ENCODE measurements around the gene BCKDHB.
A peak's percentile ranks its signal among the peaks of the same experiment; 100 is the strongest.

The BCKDHB gene

GRCh38 chr6:80129485-80129884 lies 23.0 kb downstream of the BCKDHB start:
- H3K27me3 ChIP-seq (replicated peaks; ENCODE audit: insufficient read depth, low read length), result no peaks in the 10 kb centered on the region
- no peak overlapping the region for H2AFZ ChIP-seq (ENCODE audit: low read length)
- no peaks in the 10 kb centered on the region for H4K20me1 ChIP-seq (ENCODE audit: insufficient read depth, low read length)
- no peak overlapping the region for H3K27ac ChIP-seq (ENCODE audit: low read length)
- no peak for DNase-seq
- no peaks in the 10 kb centered on the region for H3K4me1 ChIP-seq (ENCODE audit: low read length)
- no peak overlapping the region for H3K4me3 ChIP-seq (ENCODE audit: low read length)
- H3K36me3 ChIP-seq (replicated peaks; ENCODE audit: insufficient read depth, low read length), result no peaks in the 10 kb centered on the region
- no peaks in the 10 kb centered on the region for H3F3A ChIP-seq (ENCODE audit: insufficient read depth, low read length)
- no peak overlapping the region for H3K9ac ChIP-seq (ENCODE audit: low read length)
- H3K9me3 ChIP-seq (replicated peaks; ENCODE audit: insufficient read depth, low read length), result no peaks in the 10 kb centered on the region
- 0 out of 2 replicates have a peak, but pooled peaks cover 8% of the 10 kb centered on the region for H3K79me2 ChIP-seq (ENCODE audit: low read length)
- H3K4me2 ChIP-seq (ENCODE audit: low read depth, low read length), result no peak overlapping the region
- no peaks in the 10 kb centered on the region for H3K9me2 ChIP-seq (replicated peaks; ENCODE audit: insufficient read depth, low read length)
- TF ChIP-seq CTCF (IDR thresholded peaks at IDR 0.05; ENCODE audit: low read length), result no peak
- no peak for TF ChIP-seq EZH2 (optimal IDR thresholded peaks at IDR 0.05; ENCODE audit: low read depth, low read length)
- no peak for TF ChIP-seq EZH2phosphoT487 (IDR thresholded peaks at IDR 0.05; ENCODE audit: low read length)

- Histone ChIP-seq H3K9ac (ENCODE audit: low read length) (no peak overlapping the region), H3K36me3 (replicated peaks; ENCODE audit: insufficient read depth, low read length) (no peaks in the 10 kb centered on the region), H3K27ac (ENCODE audit: low read length) (no peak overlapping the region), H2AFZ (ENCODE audit: low read length) (no peak overlapping the region), H3K9me3 (replicated peaks; ENCODE audit: insufficient read depth, low read length) (no peaks in the 10 kb centered on the region), H3K4me2 (ENCODE audit: low read depth, low read length) (no peak overlapping the region), H3K4me3 (ENCODE audit: low read length) (no peak overlapping the region), H3F3A (ENCODE audit: insufficient read depth, low read length) (no peaks in the 10 kb centered on the region), H4K20me1 (ENCODE audit: insufficient read depth, low read length) (no peaks in the 10 kb centered on the region), H3K4me1 (ENCODE audit: low read length) (no peaks in the 10 kb centered on the region), H3K9me2 (replicated peaks; ENCODE audit: insufficient read depth, low read length) (no peaks in the 10 kb centered on the region), H3K79me2 (ENCODE audit: low read length) (no peaks in the 10 kb centered on the region), H3K27me3 (replicated peaks; ENCODE audit: insufficient read depth, low read length) (no peaks in the 10 kb centered on the region)
- DNase-seq, result peak; percentile 31
- TF ChIP-seq EZH2phosphoT487 (IDR thresholded peaks at IDR 0.05; ENCODE audit: low read length) (no peak), CTCF (IDR thresholded peaks at IDR 0.05; ENCODE audit: low read length) (peak; percentile 38)
Observed at GRCh38 chr6:80133020-80133419, 26.5 kb downstream of the BCKDHB start.

- Histone ChIP-seq H3K27ac (ENCODE audit: low read length) (no peak overlapping the region), H3K4me2 (ENCODE audit: low read depth, low read length) (no peak overlapping the region), H2AFZ (ENCODE audit: low read length) (no peak overlapping the region), H3K4me3 (ENCODE audit: low read length) (no peak overlapping the region), H3K79me2 (ENCODE audit: low read length) (no peaks in the 10 kb centered on the region), H3K9me2 (replicated peaks; ENCODE audit: insufficient read depth, low read length) (no peaks in the 10 kb centered on the region), H3K36me3 (replicated peaks; ENCODE audit: insufficient read depth, low read length) (no peaks in the 10 kb centered on the region), H3K9ac (ENCODE audit: low read length) (no peak overlapping the region), H3K9me3 (replicated peaks; ENCODE audit: insufficient read depth, low read length) (no peaks in the 10 kb centered on the region), H4K20me1 (ENCODE audit: insufficient read depth, low read length) (no peaks in the 10 kb centered on the region), H3F3A (ENCODE audit: insufficient read depth, low read length) (no peaks in the 10 kb centered on the region), H3K27me3 (replicated peaks; ENCODE audit: insufficient read depth, low read length) (no peaks in the 10 kb centered on the region), H3K4me1 (ENCODE audit: low read length) (no peaks in the 10 kb centered on the region)
- no peak for DNase-seq
- TF ChIP-seq EZH2phosphoT487 (IDR thresholded peaks at IDR 0.05; ENCODE audit: low read length) (no peak), CTCF (IDR thresholded peaks at IDR 0.05; ENCODE audit: low read length) (no peak), EZH2 (optimal IDR thresholded peaks at IDR 0.05; ENCODE audit: low read depth, low read length) (no peak)
Observed at GRCh38 chr6:80134065-80134464, 27.6 kb downstream of the BCKDHB start.
